Sigmoid colon (tissue), 3 donors: ENCODE measurements around the gene KCNJ9.

Experiments
- CTCF ChIP-seq, 4 experiments: fragments of 450-650 bp in 3 of 4; fragments of 200-600 bp in 1 of 4; IDR thresholded peaks; one replicate each; pipeline ENCODE4 v1.5.1; 2016 to 2019; ENCODE audit warnings: antibody characterized with exemption in 4 of 4, mild to moderate bottlenecking in 3 of 4, moderate library complexity in 2 of 4
- POLR2A ChIP-seq, 2 donors: fragments of 450-650 bp; IDR thresholded peaks; one replicate each; pipeline ENCODE4 v1.6.1; 2016; ENCODE audit warnings: antibody characterized with exemption in 2 of 2, mild to moderate bottlenecking in 2 of 2, moderate library complexity in 2 of 2

GRCh38 chr1:160071289-160071688 lies 10.0 kb upstream of the KCNJ9 start:
- TF ChIP-seq POLR2A (IDR thresholded peaks at IDR 0.05) (no peak), CTCF (IDR thresholded peaks at IDR 0.05) (no peak)
